ENCODE measurements around the gene HOXB8. TPM values are rescaled to one million over a fixed set of nuclear protein-coding genes. Genes with fewer than 3 reads are reported as not detected.
A peak's percentile ranks its signal among the peaks of the same experiment; 100 is the strongest.

HOXB8 gene
- total and polyA plus RNA-seq, 4 experiments from 2014 or later = not detected

DNA sequence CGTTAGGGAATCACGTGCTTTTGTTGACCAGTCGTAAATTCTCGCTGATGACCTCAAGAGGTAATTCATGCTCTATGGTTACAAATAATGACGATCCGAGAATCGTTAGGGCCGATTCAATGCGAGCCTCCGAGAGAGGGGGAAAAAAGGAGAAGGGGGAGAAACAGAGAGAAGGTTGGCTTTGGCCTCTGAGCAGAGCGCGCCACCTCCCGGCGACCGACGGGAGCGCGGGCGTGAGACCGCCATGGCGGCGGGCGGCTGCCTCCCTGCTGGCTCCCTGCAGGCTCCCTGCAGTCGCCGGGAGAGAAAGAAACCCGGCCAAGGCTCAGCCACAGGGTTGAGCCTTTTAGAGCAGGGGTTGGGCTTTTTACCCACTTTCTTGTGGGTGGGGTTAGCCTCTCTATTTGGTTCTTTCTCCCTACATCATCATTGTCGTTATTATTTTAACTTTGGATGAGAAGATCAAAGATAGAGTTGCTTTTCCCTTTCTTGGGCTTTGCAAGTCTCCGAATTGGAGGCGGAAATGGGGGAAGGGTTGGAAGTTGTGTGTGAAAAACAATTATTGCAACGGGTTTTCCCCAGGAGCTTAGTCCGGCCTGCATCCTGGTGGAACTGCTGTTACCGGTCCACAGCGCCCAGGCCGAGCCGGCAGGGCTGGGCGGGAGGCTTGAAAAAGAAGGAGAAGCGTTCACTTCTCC, 21.1 kb downstream of the HOXB8 start:
- ChIA-PET POLR2A (ENCODE audit: partially characterized antibody) (interaction anchor here (0.5 to 1.6 kb wide), 7 partner anchors 11 to 272 kb away, joined by 3 to 5 read pairs (median 3); partner anchors contain the start of gene HOXB6), CTCF (ENCODE audit: partially characterized antibody) (interaction anchor here (0.7 to 6.0 kb wide), 28 partner anchors 19 to 514 kb away, joined by 3 to 59 read pairs (median 5); partner anchors contain the start of gene HOXB8)
- intact Hi-C loops (cut with micrococcal nuclease) = loop anchor here (1.0 to 5.0 kb wide), 4 partner anchors 102 to 567 kb away; no protein-coding TSS in a partner anchor
- peaks cover 23 to 55% (median 43%) of the 10 kb centered on the region in 4 donors for H3K4me1 Mint-ChIP-seq
- H3K4me3 ChIP-seq (ENCODE audit: low read length in 2 of 2) = peak overlapping the region in 1 of 2 donors; percentile 30
- H3K36me3 Mint-ChIP-seq = no peaks in the 10 kb centered on the region
- peak; percentile 71 to 82 (median 77) for DNase-seq
- peaks cover 0 to 2% (median 0%) of the 10 kb centered on the region in 8 donors for H3K9me3 Mint-ChIP-seq
- peaks cover 47% of the 10 kb centered on the region for H3K27me3 ChIP-seq (ENCODE audit: insufficient read depth, low read length)
- H3K27ac ChIP-seq (ENCODE audit: low read depth, low read length) = no peak overlapping the region
- peak overlapping the region in 1 of 7 donors; percentile 74 for H3K27ac Mint-ChIP-seq
- H3K27me3 Mint-ChIP-seq = peaks cover 44 to 72% of the 10 kb centered on the region in 2 donors
- H3K4me3 Mint-ChIP-seq = peak overlapping the region; percentile 80 to 92 (median 82)
- H3K9me3 ChIP-seq (ENCODE audit: control insufficient read depth in 1 of 2, low read length in 2 of 2) = no peaks in the 10 kb centered on the region
- peaks cover 46% of the 10 kb centered on the region for H3K4me1 ChIP-seq (ENCODE audit: insufficient read depth, low read length)
- no peaks in the 10 kb centered on the region for H3K36me3 ChIP-seq (ENCODE audit: insufficient read depth, low read length)

DNA sequence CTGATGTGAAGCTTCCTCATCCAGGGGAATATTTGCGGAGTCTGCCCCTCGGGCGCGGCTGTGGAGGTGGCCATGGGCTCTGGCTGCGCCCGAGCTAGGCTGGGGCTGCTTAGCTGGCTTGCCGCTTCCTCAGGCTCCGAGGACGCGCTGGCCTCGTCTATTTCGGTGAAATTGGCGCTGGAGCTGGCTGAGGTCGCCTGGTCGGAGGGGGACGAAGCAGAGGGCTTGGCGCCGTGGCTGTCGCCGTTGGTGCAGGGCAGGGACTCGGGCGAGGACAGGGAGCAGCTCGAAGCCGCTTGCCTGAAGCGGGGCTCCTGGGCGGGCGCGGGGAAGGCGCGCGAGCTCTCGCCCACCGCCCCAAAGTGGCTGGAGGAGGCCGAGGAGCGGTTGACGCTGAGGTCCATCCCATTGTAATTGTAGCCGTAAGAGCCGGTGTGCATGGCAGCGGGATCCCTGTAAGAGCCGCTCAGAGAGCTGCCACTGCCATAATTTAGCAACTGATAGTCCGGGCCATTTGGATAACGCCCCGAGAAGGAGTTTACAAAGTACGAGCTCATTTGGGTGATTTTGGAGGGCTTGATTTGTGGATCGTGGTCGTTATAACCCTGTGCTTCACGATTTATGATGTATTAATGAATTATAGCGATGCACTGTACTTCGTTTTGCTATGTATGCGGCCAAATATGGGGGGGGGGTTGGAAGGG, 21.8 kb downstream of the HOXB8 start, which contains the start of gene HOXB5:
Gene HOXB5, minus strand, starts transcription at position 654 of the 704 bp plus-strand sequence. Its CDS starts 97 bp downstream, at position 557.
- Mint-ChIP-seq H3K4me3 (peak within 1 kb of the TSS; percentile 80 to 92 (median 82)), H3K27me3 (peaks cover 43 to 71% of the 10 kb centered on the region in 2 donors), H3K27ac (peak within 1 kb of the TSS in 1 of 7 donors; percentile 74), H3K9me3 (peaks cover 0 to 2% (median 0%) of the 10 kb centered on the region in 8 donors), H3K4me1 (peaks cover 23 to 48% (median 39%) of the 10 kb centered on the region in 4 donors), H3K36me3 (no peaks in the 10 kb centered on the region)
- H3K4me3 ChIP-seq (ENCODE audit: low read length in 2 of 2) = peak within 1 kb of the TSS in 1 of 2 donors; percentile 30
- no peak within 1 kb of the TSS for H3K27ac ChIP-seq (ENCODE audit: low read depth, low read length)
- intact Hi-C loops (cut with micrococcal nuclease) = loop anchor here (1.0 to 5.0 kb wide), 3 partner anchors 257 to 566 kb away; no protein-coding TSS in a partner anchor
- ChIA-PET POLR2A (ENCODE audit: partially characterized antibody) (interaction anchor here (0.5 to 1.9 kb wide), 16 partner anchors 11 to 513 kb away, joined by 3 to 8 read pairs (median 4); partner anchors contain the start of genes HOXB4, HOXB6 and HOXB9), CTCF (ENCODE audit: partially characterized antibody) (interaction anchor here (0.6 to 6.0 kb wide), 61 partner anchors 14 to 1501 kb away, joined by 3 to 59 read pairs (median 4); partner anchors contain the start of genes HOXB8, LRRC46 and MRPL10)
- peaks cover 39% of the 10 kb centered on the region for H3K4me1 ChIP-seq (ENCODE audit: insufficient read depth, low read length)
- peaks cover 46% of the 10 kb centered on the region for H3K27me3 ChIP-seq (ENCODE audit: insufficient read depth, low read length)
- H3K9me3 ChIP-seq (ENCODE audit: control insufficient read depth in 1 of 2, low read length in 2 of 2) = no peaks in the 10 kb centered on the region
- no peak for DNase-seq
- no peaks in the 10 kb centered on the region for H3K36me3 ChIP-seq (ENCODE audit: insufficient read depth, low read length)

DNA sequence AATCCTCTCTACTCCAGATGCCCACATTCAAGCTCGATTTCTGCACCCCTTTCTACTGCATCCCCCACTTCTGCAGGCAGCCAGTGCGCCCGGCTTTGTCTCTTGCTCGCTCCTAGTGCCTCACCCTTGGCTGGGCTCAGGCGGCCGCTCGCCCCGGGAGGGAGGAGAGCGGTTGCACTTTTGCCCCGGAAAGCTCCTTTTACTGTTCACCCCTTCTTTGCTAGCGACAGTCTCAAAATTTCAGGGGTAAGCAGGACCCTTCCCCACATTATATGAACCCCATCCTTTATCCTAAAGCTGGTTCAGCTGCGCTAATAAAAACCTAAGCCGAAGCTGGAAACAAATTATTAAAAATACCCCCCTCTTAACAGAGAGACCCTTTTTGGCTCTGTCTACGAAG, 22.5 kb downstream of the HOXB8 start:
- Mint-ChIP-seq H3K27ac (peak overlapping the region in 1 of 7 donors; percentile 74), H3K4me1 (peaks cover 17 to 42% (median 33%) of the 10 kb centered on the region in 4 donors), H3K36me3 (no peaks in the 10 kb centered on the region), H3K9me3 (peaks cover 0 to 2% (median 0%) of the 10 kb centered on the region in 8 donors), H3K27me3 (peaks cover 40 to 69% of the 10 kb centered on the region in 2 donors), H3K4me3 (peak overlapping the region; percentile 45 to 92 (median 82))
- CTCF ChIA-PET (ENCODE audit: partially characterized antibody) = interaction anchor here (0.6 to 6.0 kb wide), 51 partner anchors 13 to 1501 kb away, joined by 3 to 59 read pairs (median 4); partner anchors contain the start of gene HOXB8
- Histone ChIP-seq H3K4me3 (ENCODE audit: low read length in 2 of 2) (no peak overlapping the region), H3K9me3 (ENCODE audit: control insufficient read depth in 1 of 2, low read length in 2 of 2) (no peaks in the 10 kb centered on the region), H3K27ac (ENCODE audit: low read depth, low read length) (no peak overlapping the region), H3K4me1 (ENCODE audit: insufficient read depth, low read length) (peaks cover 34% of the 10 kb centered on the region), H3K27me3 (ENCODE audit: insufficient read depth, low read length) (peaks cover 39% of the 10 kb centered on the region), H3K36me3 (ENCODE audit: insufficient read depth, low read length) (no peaks in the 10 kb centered on the region)
- no peak for DNase-seq
- intact Hi-C loops (cut with micrococcal nuclease) = loop anchor here (5.0 kb wide), 1 partner anchor 565 kb away; no protein-coding TSS in a partner anchor
- POLR2A ChIA-PET (ENCODE audit: partially characterized antibody) = interaction anchor here (0.8 to 1.9 kb wide), 12 partner anchors 14 to 299 kb away, joined by 3 to 8 read pairs (median 4); partner anchors contain the start of genes HOXB4 and HOXB9

DNA sequence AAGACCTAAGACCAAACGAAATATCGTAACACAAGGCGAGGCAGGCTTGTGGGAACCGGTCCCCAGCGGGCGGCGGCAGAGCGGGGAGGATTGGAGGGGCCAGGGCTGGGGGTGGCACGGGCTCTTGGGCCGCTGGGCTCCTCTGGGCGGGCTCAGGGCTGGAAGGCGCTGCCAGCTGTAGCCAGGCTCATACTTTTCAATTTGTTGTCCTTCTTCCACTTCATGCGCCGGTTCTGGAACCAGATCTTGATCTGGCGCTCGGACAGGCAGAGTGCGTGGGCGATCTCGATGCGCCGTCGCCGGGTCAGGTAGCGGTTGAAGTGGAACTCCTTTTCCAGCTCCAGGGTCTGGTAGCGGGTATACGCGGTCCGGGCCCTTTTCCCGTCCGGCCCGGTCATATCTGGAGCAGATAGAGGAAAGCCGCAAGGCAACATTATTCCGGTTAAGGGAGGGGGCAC, 23.0 kb downstream of the HOXB8 start:
- POLR2A ChIA-PET (ENCODE audit: partially characterized antibody) = interaction anchor here (1.0 to 1.9 kb wide), 6 partner anchors 13 to 298 kb away, joined by 4 to 8 read pairs (median 4); partner anchors contain the start of gene HOXB4
- peaks cover 41 to 69% of the 10 kb centered on the region in 2 donors for H3K27me3 Mint-ChIP-seq
- intact Hi-C loops (cut with micrococcal nuclease) = loop anchor here (5.0 kb wide), 1 partner anchor 565 kb away; no protein-coding TSS in a partner anchor
- DNase-seq = no peak
- H3K27ac Mint-ChIP-seq = no peak overlapping the region
- peak overlapping the region in 2 of 8 donors; percentile 35 to 80 for H3K4me3 Mint-ChIP-seq
- Histone ChIP-seq H3K4me1 (ENCODE audit: insufficient read depth, low read length) (peaks cover 29% of the 10 kb centered on the region), H3K36me3 (ENCODE audit: insufficient read depth, low read length) (no peaks in the 10 kb centered on the region), H3K9me3 (ENCODE audit: control insufficient read depth in 1 of 2, low read length in 2 of 2) (no peaks in the 10 kb centered on the region), H3K4me3 (ENCODE audit: low read length in 2 of 2) (no peak overlapping the region), H3K27me3 (ENCODE audit: insufficient read depth, low read length) (peaks cover 39% of the 10 kb centered on the region), H3K27ac (ENCODE audit: low read depth, low read length) (no peak overlapping the region)
- peaks cover 15 to 40% (median 30%) of the 10 kb centered on the region in 4 donors for H3K4me1 Mint-ChIP-seq
- CTCF ChIA-PET (ENCODE audit: partially characterized antibody) = interaction anchor here (0.9 to 6.0 kb wide), 23 partner anchors 13 to 567 kb away, joined by 3 to 59 read pairs (median 6); partner anchors contain the start of gene HOXB8
- H3K36me3 Mint-ChIP-seq = no peaks in the 10 kb centered on the region
- H3K9me3 Mint-ChIP-seq = peaks cover 0 to 2% (median 0%) of the 10 kb centered on the region in 8 donors

DNA sequence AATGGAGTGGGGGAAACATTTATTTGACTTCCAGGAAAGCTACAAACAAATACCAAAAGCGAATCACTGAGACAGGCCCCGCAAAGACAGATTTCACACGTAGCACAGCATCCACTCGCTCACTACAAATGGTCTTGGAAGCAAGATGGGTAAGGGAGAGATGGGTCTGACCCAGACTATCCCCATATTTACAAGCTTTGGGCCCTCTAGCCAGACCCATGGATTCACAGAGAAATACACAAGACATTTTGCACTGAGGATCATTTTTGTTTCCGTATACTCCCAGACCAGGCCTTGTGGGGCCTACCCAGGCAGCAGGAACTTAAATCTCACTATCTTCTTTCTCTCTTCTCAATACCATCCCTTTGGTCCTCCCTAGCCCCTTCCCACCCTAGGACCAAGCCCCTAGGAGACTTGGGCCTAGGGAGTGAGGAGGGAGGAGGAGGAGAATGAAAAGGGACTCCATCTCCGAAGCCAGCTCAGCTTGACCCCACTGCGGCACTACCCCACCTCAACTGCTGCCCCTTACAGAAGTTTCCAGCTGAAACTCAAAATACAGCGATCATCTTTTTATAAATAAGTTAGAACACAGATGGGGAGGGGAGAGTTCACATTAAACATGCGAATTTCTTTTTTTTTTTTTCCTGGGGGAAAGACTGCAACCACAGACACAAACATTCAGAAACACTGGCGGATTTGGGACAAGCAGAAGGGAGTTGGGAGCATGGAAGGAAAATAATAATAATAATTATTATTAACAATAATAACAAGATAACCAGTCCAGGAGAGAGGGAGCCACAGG, 23.6 kb downstream of the HOXB8 start:
- Histone ChIP-seq H3K4me1 (ENCODE audit: insufficient read depth, low read length) (peaks cover 24% of the 10 kb centered on the region), H3K27me3 (ENCODE audit: insufficient read depth, low read length) (peaks cover 39% of the 10 kb centered on the region), H3K36me3 (ENCODE audit: insufficient read depth, low read length) (no peaks in the 10 kb centered on the region), H3K27ac (ENCODE audit: low read depth, low read length) (no peak overlapping the region), H3K4me3 (ENCODE audit: low read length in 2 of 2) (no peak overlapping the region), H3K9me3 (ENCODE audit: control insufficient read depth in 1 of 2, low read length in 2 of 2) (no peaks in the 10 kb centered on the region)
- H3K4me1 Mint-ChIP-seq = peaks cover 11 to 36% (median 25%) of the 10 kb centered on the region in 4 donors
- H3K4me3 Mint-ChIP-seq = peak overlapping the region in 3 of 8 donors; percentile 23 to 54 (median 35)
- no peaks in the 10 kb centered on the region for H3K36me3 Mint-ChIP-seq
- peaks cover 42 to 65% of the 10 kb centered on the region in 2 donors for H3K27me3 Mint-ChIP-seq
- ChIA-PET POLR2A (ENCODE audit: partially characterized antibody) (interaction anchor here (1.9 kb wide), 1 partner anchor 13 kb away, joined by 8 read pairs; the partner anchor contains the start of gene HOXB4), CTCF (ENCODE audit: partially characterized antibody) (interaction anchor here (1.3 to 6.0 kb wide), 8 partner anchors 27 to 328 kb away, joined by 3 to 59 read pairs (median 29); no protein-coding TSS in a partner anchor)
- peaks cover 0 to 2% (median 0%) of the 10 kb centered on the region in 8 donors for H3K9me3 Mint-ChIP-seq
- H3K27ac Mint-ChIP-seq = no peak overlapping the region
- intact Hi-C loops (cut with micrococcal nuclease) = loop anchor here (5.0 kb wide), 1 partner anchor 564 kb away; no protein-coding TSS in a partner anchor
- no peak for DNase-seq

Data from CD4-positive, alpha-beta memory T cell (primary cell).